Inflammatory macrophage treated with lipopolysaccharide for 4 hours (primary cell): Measurements from ENCODE around the gene SP140L.
"Not testable (repeated sequence)": the region's sequence is repeated elsewhere in the genome, so short reads cannot be mapped to it uniquely, and the experiment has no call there.

Source experiments
- DNase-seq: peaks from one replicate; pipeline ENCODE4 v3.0.0-alpha.2; 2020

The SP140L gene

GRCh38 chr2:230326453-230327417 lies at the start of gene SP140L:
Gene SP140L, plus strand, starts transcription at chr2:230327193. Its CDS starts 77 bp downstream, at chr2:230327270.
- peak; percentile 92 for DNase-seq

- no peak for DNase-seq
Measured at GRCh38 chr2:230282936-230283335, 44.1 kb upstream of the SP140L start.

GRCh38 chr2:230286048-230286447 lies 40.9 kb upstream of the SP140L start:
- DNase-seq: no peak

DNA sequence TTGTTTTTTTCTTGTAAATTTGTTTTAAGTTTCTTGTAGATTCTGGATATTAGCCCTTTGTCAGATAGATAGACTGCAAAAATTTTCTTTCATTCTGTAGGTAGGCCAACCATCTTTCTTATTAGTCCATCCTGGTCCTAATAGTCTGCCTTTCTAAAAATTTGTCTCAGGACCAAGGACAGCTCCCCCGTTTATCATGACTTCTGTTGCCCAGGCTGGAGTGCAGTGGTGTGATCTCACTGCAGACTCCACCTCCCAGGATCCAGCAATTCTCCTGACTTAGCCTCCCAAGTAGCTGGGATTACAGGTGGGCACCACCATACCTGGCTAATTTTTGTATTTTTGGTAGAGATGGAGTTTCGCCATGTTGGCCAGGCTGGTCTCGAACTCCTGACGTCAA lies 37.7 kb upstream of the SP140L start:
- DNase-seq: not testable (repeated sequence)

DNA sequence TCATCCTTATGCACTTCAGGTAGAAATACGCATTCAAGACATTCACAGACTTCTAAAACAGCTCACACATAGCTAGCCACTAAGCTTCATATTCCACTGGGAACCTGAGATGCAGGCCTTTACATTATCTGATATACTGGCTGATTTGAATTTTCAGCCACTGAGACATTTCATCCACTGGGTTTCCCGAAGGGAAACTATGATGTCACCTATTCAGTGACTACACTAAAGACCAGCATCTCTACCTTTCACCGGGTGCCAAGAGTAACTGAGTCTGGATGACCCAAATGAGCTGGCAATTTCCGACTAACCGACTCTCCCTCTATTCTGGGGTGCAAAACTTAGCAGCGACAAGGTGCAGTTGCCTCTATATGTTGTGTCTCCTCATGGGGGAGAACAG lies 31.8 kb upstream of the SP140L start:
- DNase-seq: no peak

DNA sequence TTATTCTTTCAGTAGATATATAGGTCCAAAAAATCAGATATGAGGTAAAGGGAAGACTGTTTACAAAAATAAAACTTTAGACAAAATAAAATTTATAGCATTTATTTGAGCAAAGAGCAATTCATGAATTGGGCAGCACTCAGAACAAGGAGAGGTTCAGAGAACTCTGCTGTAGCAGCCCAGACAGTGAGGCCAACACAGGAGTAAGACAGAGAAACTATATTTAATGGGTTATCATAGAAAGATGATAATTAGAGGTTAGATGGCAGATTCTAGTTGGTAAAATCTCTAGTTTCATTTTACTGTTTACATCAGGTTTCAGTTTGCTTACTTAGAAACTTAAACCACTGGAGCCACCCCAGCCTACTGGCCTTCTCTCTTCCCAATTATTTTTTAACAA lies 30.1 kb upstream of the SP140L start:
- DNase-seq: no peak

- DNase-seq: no peak
Measured at GRCh38 chr2:230299618-230300017, 27.4 kb upstream of the SP140L start.

DNA sequence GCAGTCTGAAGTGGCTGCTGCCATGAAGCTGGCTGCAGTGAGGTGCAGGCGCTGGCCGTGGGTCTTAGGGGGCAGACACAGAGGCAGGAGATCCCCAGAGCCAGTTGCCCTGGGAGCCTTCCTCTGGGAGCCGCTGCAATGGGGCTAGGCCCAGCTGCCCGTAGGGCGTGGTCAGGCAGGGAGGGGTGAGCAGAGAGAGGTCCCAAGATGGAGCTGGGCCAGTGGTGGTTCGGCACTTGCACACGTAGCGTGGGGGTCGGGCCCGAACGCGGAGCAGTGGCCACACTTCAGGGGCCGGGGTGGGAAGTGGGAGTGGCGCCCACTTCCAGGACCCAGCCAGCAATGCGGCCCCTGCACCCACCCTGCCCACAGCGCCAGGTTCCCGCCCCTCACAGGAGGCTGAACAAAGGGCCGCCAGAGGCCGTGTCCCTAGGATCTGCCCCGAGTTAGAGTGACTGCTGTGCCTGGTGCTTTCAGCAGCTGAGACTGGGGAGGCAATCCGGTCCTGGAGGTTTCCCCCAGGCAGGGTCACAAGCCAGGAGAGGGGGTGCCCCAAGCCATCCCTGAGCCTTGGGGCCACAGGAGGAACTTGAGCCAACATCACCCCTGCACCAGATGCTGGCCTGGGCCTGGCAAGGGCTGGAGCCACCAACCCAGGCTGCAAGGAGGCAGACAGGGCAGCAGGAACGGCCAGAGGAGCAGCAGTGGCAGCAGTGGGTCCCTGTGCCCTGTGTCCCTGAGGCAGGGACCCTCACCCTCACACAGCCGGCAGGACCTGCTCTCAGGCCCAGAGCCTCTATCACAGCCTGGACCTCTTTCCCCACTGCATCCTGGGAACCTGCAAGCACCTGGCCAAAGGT lies 21.3 kb upstream of the SP140L start:
- DNase-seq: no peak

GRCh38 chr2:230306474-230306873 lies 20.5 kb upstream of the SP140L start:
- no peak for DNase-seq

GRCh38 chr2:230307485-230307884 lies 19.5 kb upstream of the SP140L start:
- no peak for DNase-seq

DNA sequence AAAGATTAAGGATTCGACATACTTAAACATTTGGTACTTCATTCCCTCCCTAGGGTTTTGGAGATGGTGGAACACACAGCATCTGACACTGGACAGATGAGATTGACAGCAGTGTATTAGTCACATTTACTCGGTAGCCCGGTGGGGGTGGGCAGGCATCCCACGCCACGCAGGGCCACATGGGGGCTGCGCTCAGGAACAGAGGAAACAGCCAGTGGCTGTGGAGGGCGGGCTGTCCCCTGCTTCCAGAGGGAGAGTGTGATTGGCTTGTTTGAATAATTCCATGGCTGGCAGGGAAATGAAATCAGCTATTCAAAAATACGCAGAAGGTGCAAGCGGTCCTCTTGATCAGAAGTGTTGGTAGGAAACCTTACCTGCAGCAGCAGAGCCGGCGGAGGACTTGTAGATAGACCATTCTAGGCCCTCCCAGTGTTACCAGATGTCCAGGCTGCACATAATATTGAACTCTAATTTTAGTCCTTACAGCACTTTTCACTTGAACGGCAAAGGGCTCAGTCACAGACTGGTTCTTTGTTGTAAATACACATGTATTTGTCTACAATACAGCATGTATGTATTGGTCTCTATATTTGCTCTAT lies 18.5 kb upstream of the SP140L start:
- DNase-seq: no peak

DNA sequence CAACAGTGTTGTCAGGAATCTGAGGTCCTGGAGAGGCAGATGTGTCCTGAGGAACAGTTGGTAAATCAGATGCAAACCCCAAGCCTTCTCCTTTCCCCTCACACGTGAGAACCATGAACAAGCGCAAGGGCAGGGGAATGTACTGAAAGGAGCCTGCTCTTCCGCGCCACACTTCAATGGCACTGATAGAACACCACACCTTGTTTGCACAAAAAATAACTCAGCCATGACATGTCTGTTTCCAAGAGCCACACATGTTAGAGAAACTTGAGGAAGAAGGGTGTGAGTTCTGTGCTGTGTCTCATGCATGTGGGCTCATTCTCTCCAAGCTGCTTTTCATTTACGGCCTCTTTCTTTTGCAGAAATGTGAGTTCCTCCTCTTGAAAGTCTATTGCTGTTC lies 16.2 kb upstream of the SP140L start:
- DNase-seq: not testable (repeated sequence)

- not testable (repeated sequence) for DNase-seq
Measured at GRCh38 chr2:230311634-230312033, 15.4 kb upstream of the SP140L start.

- no peak for DNase-seq
Measured at GRCh38 chr2:230312638-230313037, 14.4 kb upstream of the SP140L start.

DNA sequence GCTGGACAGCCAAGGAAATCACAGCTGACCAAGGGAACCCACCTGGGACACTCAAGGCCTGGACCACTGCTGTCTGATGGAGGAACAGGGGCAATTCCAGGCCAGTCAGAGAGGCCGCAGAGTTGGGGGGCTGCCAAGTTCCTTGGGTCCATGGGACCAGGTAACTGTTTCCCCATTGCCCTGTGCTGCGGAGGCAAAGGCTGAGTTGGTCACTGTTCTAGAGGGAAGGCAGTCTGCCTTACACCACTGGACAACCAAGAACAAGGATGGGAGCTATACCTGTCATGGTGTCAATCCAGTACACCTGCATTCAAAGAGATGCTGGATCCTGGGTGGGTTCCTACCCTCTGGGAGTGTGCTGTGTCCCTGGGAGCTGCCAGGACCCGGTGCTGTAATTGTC lies 9.6 kb upstream of the SP140L start:
- DNase-seq: no peak

DNA sequence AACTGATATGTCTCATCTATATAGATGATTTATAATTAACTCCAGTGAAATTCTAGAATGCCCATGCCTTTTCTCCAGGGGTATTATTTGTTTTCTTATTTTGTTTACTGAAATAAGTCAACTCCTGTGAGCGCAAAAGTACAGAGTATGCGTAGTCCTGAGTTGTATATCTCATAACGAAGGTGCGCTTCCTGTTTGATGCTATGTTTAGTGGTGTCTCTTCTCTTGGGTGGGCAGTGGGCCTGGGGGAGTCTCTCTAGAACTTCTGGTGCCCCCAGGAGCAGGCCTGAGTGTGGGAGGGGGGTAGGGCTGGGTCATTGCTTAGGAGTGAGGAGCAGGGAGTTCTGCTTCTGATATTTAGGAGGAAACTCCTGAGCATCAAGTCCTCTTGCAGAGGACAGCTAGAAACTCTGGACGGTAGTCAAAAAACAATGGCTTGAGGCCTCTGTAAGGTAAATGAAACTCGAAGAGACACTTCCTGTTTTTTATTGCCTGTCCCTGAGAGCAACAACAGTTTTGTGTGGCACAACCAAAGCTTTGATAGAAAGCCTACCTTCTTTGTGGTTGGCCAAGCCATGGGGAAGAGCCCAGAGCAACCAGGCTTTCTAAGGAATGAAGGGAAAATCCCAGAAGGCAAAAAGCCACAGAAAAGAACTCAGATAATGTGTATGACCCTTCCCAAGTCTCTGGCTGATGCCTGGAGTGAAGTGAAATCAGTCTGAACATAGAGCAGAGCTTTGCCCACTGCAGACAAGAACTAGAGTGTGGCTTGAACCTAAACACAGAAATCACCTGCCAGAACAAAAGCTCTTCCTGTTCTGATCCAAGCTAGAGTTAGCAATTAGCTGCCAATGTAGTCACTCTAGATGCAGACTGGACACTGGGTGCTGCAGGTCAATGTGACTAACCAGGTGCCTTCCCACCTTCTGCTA lies 8.5 kb upstream of the SP140L start:
- peak; percentile 11 for DNase-seq

- peak; percentile 7 for DNase-seq
Measured at GRCh38 chr2:230319211-230319862, 7.7 kb upstream of the SP140L start.

DNA sequence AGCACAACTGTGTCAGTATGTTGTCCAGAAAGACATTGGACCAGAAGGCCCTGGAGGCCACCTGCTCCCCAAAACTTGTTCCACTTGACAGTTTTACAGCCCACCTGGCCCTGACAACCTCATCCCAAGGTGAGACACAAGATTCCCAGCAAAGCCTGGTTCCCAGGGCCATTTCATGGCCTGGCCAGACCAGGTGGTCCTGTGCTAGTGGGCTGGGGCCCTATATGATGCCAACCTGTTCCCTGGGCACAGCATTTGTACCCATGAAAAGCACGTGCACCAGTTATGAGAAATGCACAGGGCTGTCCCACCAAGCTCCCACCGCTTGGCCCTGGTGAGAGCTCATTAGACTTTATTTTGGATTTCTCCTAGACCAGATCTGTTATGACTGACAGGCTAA lies 6.0 kb upstream of the SP140L start:
- no peak for DNase-seq

DNA sequence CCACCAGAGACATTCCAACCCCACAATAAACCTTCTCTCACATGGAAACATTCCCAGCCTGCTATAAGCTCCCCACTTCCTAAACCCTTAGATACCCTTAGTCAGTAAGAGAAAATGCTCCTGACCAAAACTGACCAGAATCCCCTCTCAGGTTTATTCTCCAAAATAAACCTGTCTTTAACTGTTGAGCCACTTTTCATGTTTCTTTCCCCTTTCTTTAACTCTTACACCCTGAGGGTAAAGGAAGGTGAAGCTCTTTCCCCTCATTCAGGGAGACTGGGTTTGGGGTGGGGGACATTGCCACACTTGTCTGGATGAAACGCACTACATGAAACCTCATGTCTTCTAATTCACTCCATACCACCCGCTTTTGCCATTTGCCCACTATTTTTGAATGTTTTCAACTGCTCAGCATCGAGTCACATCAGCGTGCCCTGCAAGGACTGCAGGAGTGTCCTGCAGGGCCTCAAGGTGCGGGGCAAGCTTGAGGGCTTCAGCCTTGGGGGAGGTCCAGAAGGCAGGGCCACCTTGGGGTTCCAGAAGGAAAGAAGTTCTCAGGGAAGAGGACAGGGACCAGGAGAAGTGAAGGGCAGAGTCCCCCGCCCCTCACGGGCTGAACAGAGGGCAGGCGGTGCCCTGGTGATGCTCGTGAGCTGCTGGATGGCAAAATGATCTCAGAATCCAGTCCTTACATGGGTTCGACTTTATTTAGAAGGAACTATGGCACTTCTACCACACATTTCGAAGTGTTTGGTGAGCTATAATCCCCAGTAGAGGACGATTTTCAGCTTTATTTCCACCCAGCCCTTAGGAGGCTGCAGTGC lies 4.2 kb upstream of the SP140L start:
- DNase-seq: no peak

DNA sequence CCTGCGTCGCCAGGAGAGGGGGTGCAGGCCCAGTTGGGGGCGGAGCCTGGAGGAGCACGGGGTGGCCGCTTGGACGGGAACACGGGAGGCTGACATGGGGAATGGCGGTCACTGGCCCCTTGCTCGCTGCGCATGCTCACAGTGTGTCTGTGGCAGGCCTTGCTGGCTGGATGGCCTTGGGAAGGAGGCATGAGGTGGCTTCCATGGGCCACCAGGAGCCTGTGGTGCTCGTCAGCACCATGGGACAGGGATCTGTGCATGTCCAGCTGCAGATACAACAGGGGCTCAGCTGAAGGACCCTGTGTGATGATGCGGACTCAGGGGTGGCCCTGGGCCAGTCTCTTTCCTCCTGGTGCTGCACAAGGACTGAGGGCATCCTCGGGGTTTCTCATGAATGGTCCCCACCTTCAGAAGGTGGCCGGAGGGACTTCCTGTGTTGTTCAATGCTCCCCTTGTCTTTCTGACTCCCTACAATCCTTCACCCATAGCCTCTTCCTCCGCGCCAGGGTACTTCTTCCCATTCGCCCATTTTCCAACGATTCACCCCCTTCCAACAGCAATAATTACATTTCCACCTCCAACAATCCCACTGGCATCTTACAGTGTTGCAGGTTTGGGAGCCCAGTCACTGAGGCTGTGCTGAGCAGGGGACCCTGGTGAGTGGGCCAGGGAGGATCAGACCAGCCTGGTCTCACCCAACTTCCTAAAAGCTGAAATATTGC lies 3.4 kb upstream of the SP140L start:
- no peak for DNase-seq
